Endothelial cell (in vitro differentiated cells): ENCODE data around the gene TBC1D16. TPM values are rescaled to one million over a fixed set of nuclear protein-coding genes. Genes with fewer than 3 reads are reported as not detected.

Source experiments
- DNase-seq: peaks from one replicate; pipeline ENCODE4 v3.0.0; 2021; ENCODE audit warnings: low spot score
- H3K27ac Mint-ChIP-seq: one replicate; pipeline ENCODE4 v1.8.0; 2021; ENCODE audit warnings: mixed read lengths, inconsistent platforms; ENCODE audit not compliant: unreplicated experiment
- H3K27me3 Mint-ChIP-seq: one replicate; pipeline ENCODE4 v1.8.0; 2021; ENCODE audit warnings: mild to moderate bottlenecking, moderate library complexity, mixed read lengths, inconsistent platforms; ENCODE audit not compliant: unreplicated experiment
- H3K36me3 Mint-ChIP-seq: one replicate; pipeline ENCODE4 v1.8.0; 2021; ENCODE audit warnings: mild to moderate bottlenecking, low read depth, mixed read lengths, inconsistent platforms; ENCODE audit not compliant: unreplicated experiment
- H3K4me1 Mint-ChIP-seq: one replicate; pipeline ENCODE4 v1.8.0; 2021; ENCODE audit warnings: mild to moderate bottlenecking, mixed read lengths, inconsistent platforms; ENCODE audit not compliant: unreplicated experiment
- H3K4me3 Mint-ChIP-seq: one replicate; pipeline ENCODE4 v1.8.0; 2021; ENCODE audit warnings: mild to moderate bottlenecking, mixed read lengths, inconsistent platforms; ENCODE audit not compliant: unreplicated experiment
- H3K9me3 Mint-ChIP-seq: one replicate; pipeline ENCODE4 v1.8.0; 2021; ENCODE audit warnings: mixed read lengths, inconsistent platforms; ENCODE audit not compliant: unreplicated experiment
- CTCF ChIP-seq: fragments of 200-600 bp; sonication (generic); IDR thresholded peaks from one replicate; pipeline ENCODE4 v1.5.0; 2021; ENCODE audit warnings: antibody characterized with exemption; ENCODE audit not compliant: unreplicated experiment
- total RNA-seq: library from RNA; stranded (reverse); fragmentation: NEBNext Ultra II Directional; extraction: Animal tissue kit (Norgen Biotek cat#: 25700); gene quantifications from one replicate; pipeline ENCODE4 v1.2.1, GENCODE V29; 2021; ENCODE audit not compliant: unreplicated experiment

The TBC1D16 gene
- total RNA-seq, 1 donor from 2014 or later: 126 TPM

- H3K27ac Mint-ChIP-seq: peak overlapping the region; percentile 30
- TF ChIP-seq CTCF: no peak
- H3K4me3 Mint-ChIP-seq: no peak overlapping the region
- peaks cover 9% of the 10 kb centered on the region for H3K4me1 Mint-ChIP-seq
- H3K9me3 Mint-ChIP-seq: no peaks in the 10 kb centered on the region
- no peaks in the 10 kb centered on the region for H3K36me3 Mint-ChIP-seq
- peaks cover 21% of the 10 kb centered on the region for H3K27me3 Mint-ChIP-seq
- no peak for DNase-seq
Measured at GRCh38 chr17:79927688-79928501, 107.8 kb downstream of the TBC1D16 start.

- TF ChIP-seq CTCF: no peak
- no peak for DNase-seq
- no peaks in the 10 kb centered on the region for H3K9me3 Mint-ChIP-seq
- peaks cover 19% of the 10 kb centered on the region for H3K27me3 Mint-ChIP-seq
- no peak overlapping the region for H3K4me3 Mint-ChIP-seq
- H3K27ac Mint-ChIP-seq: no peak overlapping the region
- no peaks in the 10 kb centered on the region for H3K36me3 Mint-ChIP-seq
- peaks cover 7% of the 10 kb centered on the region for H3K4me1 Mint-ChIP-seq
Measured at GRCh38 chr17:79927136-79927661, 108.5 kb downstream of the TBC1D16 start.

- H3K4me1 Mint-ChIP-seq: peaks cover 7% of the 10 kb centered on the region
- no peak overlapping the region for H3K4me3 Mint-ChIP-seq
- DNase-seq: no peak
- H3K27me3 Mint-ChIP-seq: peaks cover 19% of the 10 kb centered on the region
- H3K36me3 Mint-ChIP-seq: no peaks in the 10 kb centered on the region
- no peaks in the 10 kb centered on the region for H3K9me3 Mint-ChIP-seq
- no peak overlapping the region for H3K27ac Mint-ChIP-seq
- TF ChIP-seq CTCF: no peak
Measured at GRCh38 chr17:79926605-79927135, 109.0 kb downstream of the TBC1D16 start.

- TF ChIP-seq CTCF: no peak
- Mint-ChIP-seq H3K4me3 (no peak overlapping the region), H3K27me3 (peaks cover 19% of the 10 kb centered on the region), H3K9me3 (no peaks in the 10 kb centered on the region), H3K27ac (no peak overlapping the region), H3K4me1 (peaks cover 2% of the 10 kb centered on the region), H3K36me3 (no peaks in the 10 kb centered on the region)
- DNase-seq: no peak
Measured at GRCh38 chr17:79926142-79926604, 109.5 kb downstream of the TBC1D16 start.
